MM.1S (cell line): ENCODE data around the gene CCL4L2.
"Not testable (repeated sequence)": the region's sequence is repeated elsewhere in the genome, so short reads cannot be mapped to it uniquely, and the experiment has no call there.

Experiments
- DNase-seq: peaks from one replicate; pipeline ENCODE4 v3.0.0-alpha.2; 2015
- H2AFZ ChIP-seq: fragments of 300-600 bp; sonication (generic); 2 replicates; pipeline ENCODE4 v1.6.0; 2016; ENCODE audit warnings: antibody characterized with exemption, low read length
- H3F3A ChIP-seq: fragments of 300-600 bp; sonication (generic); 2 replicates; pipeline ENCODE4 v1.6.1; 2016; ENCODE audit warnings: mild to moderate bottlenecking, antibody characterized with exemption, low read length, moderate library complexity, mixed read lengths; ENCODE audit not compliant: insufficient read depth
- H3K27ac ChIP-seq: fragments of 300-600 bp; sonication (generic); 2 replicates; pipeline ENCODE4 v1.5.1; 2016; ENCODE audit warnings: mild to moderate bottlenecking, low read length
- H3K27me3 ChIP-seq: fragments of 300-600 bp; sonication (generic); replicated peaks from 2 replicates; pipeline ENCODE4 v1.6.0; 2016; ENCODE audit warnings: low read length; ENCODE audit not compliant: insufficient read depth
- H3K36me3 ChIP-seq: fragments of 300-600 bp; sonication (generic); replicated peaks from 2 replicates; pipeline ENCODE4 v1.6.1; 2016; ENCODE audit warnings: mild to moderate bottlenecking, low read length, mixed read lengths; ENCODE audit not compliant: insufficient read depth
- H3K4me1 ChIP-seq: fragments of 300-600 bp; sonication (generic); 2 replicates; pipeline ENCODE4 v1.6.1; 2016; ENCODE audit warnings: low read length, mixed read lengths
- H3K4me2 ChIP-seq: fragments of 300-600 bp; sonication (generic); 2 replicates; pipeline ENCODE4 v1.6.0; 2016; ENCODE audit warnings: low read depth, low read length
- H3K4me3 ChIP-seq: fragments of 300-600 bp; sonication (generic); 2 replicates; pipeline ENCODE4 v1.5.1; 2016; ENCODE audit warnings: low read length, mixed read lengths
- H3K79me2 ChIP-seq: fragments of 300-600 bp; sonication (generic); 2 replicates; pipeline ENCODE4 v1.6.1; 2016; ENCODE audit warnings: mixed run types, low read length, mixed read lengths
- H3K9ac ChIP-seq: fragments of 300-600 bp; sonication (generic); 2 replicates; pipeline ENCODE4 v1.6.1; 2016; ENCODE audit warnings: low read length, mixed read lengths
- H3K9me2 ChIP-seq: fragments of 300-600 bp; sonication (generic); replicated peaks from 2 replicates; pipeline ENCODE4 v1.6.1; 2016; ENCODE audit warnings: mild to moderate bottlenecking, low read length, mixed read lengths; ENCODE audit not compliant: insufficient read depth
- H3K9me3 ChIP-seq: fragments of 300-600 bp; sonication (generic); replicated peaks from 2 replicates; pipeline ENCODE4 v1.6.1; 2016; ENCODE audit warnings: mild to moderate bottlenecking, low read length, mixed read lengths; ENCODE audit not compliant: insufficient read depth
- H4K20me1 ChIP-seq: fragments of 300-600 bp; sonication (generic); 2 replicates; pipeline ENCODE4 v1.6.1; 2016; ENCODE audit warnings: mild to moderate bottlenecking, low read length, moderate library complexity, mixed read lengths; ENCODE audit not compliant: insufficient read depth
- CTCF ChIP-seq: fragments of 300-600 bp; sonication (generic); IDR thresholded peaks from 2 replicates; pipeline ENCODE4 v1.5.1; 2016; ENCODE audit warnings: antibody characterized with exemption, low read length, mixed read lengths
- EZH2 ChIP-seq: fragments of 300-600 bp; sonication (generic); optimal IDR thresholded peaks from 2 replicates; pipeline ENCODE3; 2017; ENCODE audit warnings: low read depth, mild to moderate bottlenecking, antibody characterized with exemption, low read length, mixed read lengths
- EZH2phosphoT487 ChIP-seq: fragments of 300-600 bp; sonication (generic); IDR thresholded peaks from 2 replicates; pipeline ENCODE4 v1.6.1; 2018; ENCODE audit warnings: antibody characterized with exemption, low read length

The CCL4L2 gene

GRCh38 chr17:36193216-36193775 is 17.6 kb upstream of the CCL4L2 start:
- H3K9me2 ChIP-seq, result no peaks in the 10 kb centered on the region
- no peaks in the 10 kb centered on the region for H4K20me1 ChIP-seq
- peaks cover 87% of the 10 kb centered on the region for H3K4me1 ChIP-seq
- no peaks in the 10 kb centered on the region for H3K79me2 ChIP-seq
- no peaks in the 10 kb centered on the region for H3K9me3 ChIP-seq
- no peaks in the 10 kb centered on the region for H3K27me3 ChIP-seq
- H3K4me3 ChIP-seq, result no peak overlapping the region
- peak overlapping the region; percentile 28; the same call in 1 of the 2 replicates for H3K9ac ChIP-seq
- peak overlapping the region; percentile 39; the same call in 1 of the 2 replicates for H3K4me2 ChIP-seq
- no peak for TF ChIP-seq CTCF
- TF ChIP-seq EZH2, result no peak
- TF ChIP-seq EZH2phosphoT487, result no peak
- H3K36me3 ChIP-seq, result no peaks in the 10 kb centered on the region
- no peak for DNase-seq
- no peak overlapping the region for H2AFZ ChIP-seq
- H3F3A ChIP-seq, result peaks cover 89% of the 10 kb centered on the region
- peak overlapping the region; percentile 80; the same call in 1 of the 2 replicates for H3K27ac ChIP-seq

- not testable (repeated sequence) for H2AFZ ChIP-seq, DNase-seq, H3K9me2 ChIP-seq
These were observed 16.6 kb upstream of the CCL4L2 start for GRCh38 chr17:36194147-36194831.

GRCh38 chr17:36194832-36195433 is 15.9 kb upstream of the CCL4L2 start:
- not testable (repeated sequence) for H3K79me2 ChIP-seq, H3K9me2 ChIP-seq, DNase-seq, H4K20me1 ChIP-seq, H3K9me3 ChIP-seq, H3K36me3 ChIP-seq, H2AFZ ChIP-seq, H3K27me3 ChIP-seq
- Histone ChIP-seq H3F3A (peaks cover 92% of the 10 kb centered on the region), H3K4me1 (peaks cover 87% of the 10 kb centered on the region), H3K4me3 (0 out of 2 replicates have a peak overlapping the region, but pooled peaks have one; percentile 1), H3K27ac (peak overlapping the region; percentile 84), H3K9ac (peak overlapping the region; percentile 80), H3K4me2 (peak overlapping the region; percentile 43; the same call in 1 of the 2 replicates)

More at GRCh38 chr17:36194147-36194831, 16.6 kb upstream of the CCL4L2 start:
- H3K9me3 ChIP-seq, H3K4me3 ChIP-seq, H3K27me3 ChIP-seq, H3K36me3 ChIP-seq, H3K79me2 ChIP-seq, H4K20me1 ChIP-seq, H3K4me2 ChIP-seq, H3K9ac ChIP-seq: not testable (repeated sequence)
- Histone ChIP-seq H3K27ac (peak overlapping the region; percentile 84; the same call in 1 of the 2 replicates), H3K4me1 (peaks cover 86% of the 10 kb centered on the region), H3F3A (peaks cover 90% of the 10 kb centered on the region)

- no peaks in the 10 kb centered on the region for H3K79me2 ChIP-seq
- H3K27ac ChIP-seq, result peak overlapping the region; percentile 84
- peak overlapping the region; percentile 43 for H3K4me2 ChIP-seq
- no peaks in the 10 kb centered on the region for H3K9me2 ChIP-seq
- DNase-seq, result no peak
- H3K36me3 ChIP-seq, result no peaks in the 10 kb centered on the region
- H3K9me3 ChIP-seq, result no peaks in the 10 kb centered on the region
- peaks cover 92% of the 10 kb centered on the region for H3F3A ChIP-seq
- no peak overlapping the region for H2AFZ ChIP-seq
- H3K4me1 ChIP-seq, result peaks cover 87% of the 10 kb centered on the region
- H3K27me3 ChIP-seq, result no peaks in the 10 kb centered on the region
- no peaks in the 10 kb centered on the region for H4K20me1 ChIP-seq
- H3K9ac ChIP-seq, result peak overlapping the region; percentile 80
- peak overlapping the region; percentile 1; the same call in 1 of the 2 replicates for H3K4me3 ChIP-seq
- TF ChIP-seq EZH2phosphoT487, result no peak
- TF ChIP-seq EZH2, result no peak
- no peak for TF ChIP-seq CTCF
These were observed 15.3 kb upstream of the CCL4L2 start for GRCh38 chr17:36195434-36196130.
